ENCODE data around the gene NRG3.
A peak's percentile ranks its signal among the peaks of the same experiment; 100 is the strongest.

Gene NRG3

DNA sequence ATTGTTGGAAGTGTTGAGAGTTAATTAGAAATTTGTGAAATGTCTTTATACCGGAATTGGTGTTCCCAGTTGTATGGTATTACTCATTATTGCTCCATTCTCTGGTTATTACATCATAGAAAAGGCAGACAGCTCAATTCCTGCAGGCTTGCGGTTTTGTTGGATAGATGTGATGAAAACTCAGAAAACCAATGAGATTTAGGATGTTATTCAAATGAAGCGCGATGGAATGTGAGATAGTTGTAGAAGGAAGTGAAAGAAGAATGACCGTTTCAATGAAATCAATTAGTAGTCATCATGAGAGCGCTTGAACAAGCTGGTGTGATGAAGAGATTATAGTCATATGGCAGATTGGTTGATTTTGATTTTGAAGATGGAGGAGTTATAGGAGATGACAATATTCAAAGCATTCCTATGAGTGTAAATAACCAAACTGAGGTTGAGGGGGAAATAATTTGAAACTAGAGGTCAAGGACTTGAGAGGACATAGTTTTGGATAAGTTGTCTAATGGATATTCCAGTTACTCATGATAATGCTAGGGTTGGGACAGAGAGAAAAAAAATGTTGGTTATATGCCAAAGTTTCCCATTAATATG, 991.5 kb downstream of the NRG3 start:
- in situ Hi-C loops (cut with HindIII; ENCODE audit: low sequenced_read_pairs), result no loop called here
- DNase-seq (ENCODE audit: low read depth, low spot score), result peak; percentile 53
- H3K4me3 ChIP-seq (ENCODE audit: low read depth, low read length), result no peak overlapping the region
- TF ChIP-seq, protein P1, sequence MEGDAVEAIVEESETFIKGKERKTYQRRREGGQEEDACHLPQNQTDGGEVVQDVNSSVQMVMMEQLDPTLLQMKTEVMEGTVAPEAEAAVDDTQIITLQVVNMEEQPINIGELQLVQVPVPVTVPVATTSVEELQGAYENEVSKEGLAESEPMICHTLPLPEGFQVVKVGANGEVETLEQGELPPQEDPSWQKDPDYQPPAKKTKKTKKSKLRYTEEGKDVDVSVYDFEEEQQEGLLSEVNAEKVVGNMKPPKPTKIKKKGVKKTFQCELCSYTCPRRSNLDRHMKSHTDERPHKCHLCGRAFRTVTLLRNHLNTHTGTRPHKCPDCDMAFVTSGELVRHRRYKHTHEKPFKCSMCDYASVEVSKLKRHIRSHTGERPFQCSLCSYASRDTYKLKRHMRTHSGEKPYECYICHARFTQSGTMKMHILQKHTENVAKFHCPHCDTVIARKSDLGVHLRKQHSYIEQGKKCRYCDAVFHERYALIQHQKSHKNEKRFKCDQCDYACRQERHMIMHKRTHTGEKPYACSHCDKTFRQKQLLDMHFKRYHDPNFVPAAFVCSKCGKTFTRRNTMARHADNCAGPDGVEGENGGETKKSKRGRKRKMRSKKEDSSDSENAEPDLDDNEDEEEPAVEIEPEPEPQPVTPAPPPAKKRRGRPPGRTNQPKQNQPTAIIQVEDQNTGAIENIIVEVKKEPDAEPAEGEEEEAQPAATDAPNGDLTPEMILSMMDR (IDR thresholded peaks at IDR 0.05; ENCODE audit: low read depth, low read length), result no peak

DNA sequence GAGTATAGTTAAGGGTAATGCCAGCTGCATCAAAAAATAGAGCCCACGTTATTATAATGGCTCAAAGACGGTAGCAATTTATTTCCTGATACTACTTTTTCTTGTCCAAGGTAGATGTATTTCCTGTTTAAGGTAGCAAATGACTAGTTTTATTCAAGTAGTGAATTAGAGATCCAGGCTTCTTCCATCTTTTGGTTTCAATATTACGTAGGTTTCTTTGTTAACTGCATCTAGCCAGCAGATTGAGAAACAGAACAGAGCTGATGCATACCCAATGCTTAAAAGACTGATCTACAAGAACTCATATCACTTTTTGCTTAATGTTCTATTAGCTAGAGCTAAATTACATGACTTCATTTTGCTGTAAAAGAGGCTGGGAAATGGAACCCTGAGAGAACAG, 992.1 kb downstream of the NRG3 start:
- TF ChIP-seq, protein P1 (IDR thresholded peaks at IDR 0.05; ENCODE audit: low read depth, low read length), result no peak
- DNase-seq (ENCODE audit: low read depth, low spot score), result no peak
- no peak overlapping the region for H3K4me3 ChIP-seq (ENCODE audit: low read depth, low read length)
- in situ Hi-C loops (cut with HindIII; ENCODE audit: low sequenced_read_pairs), result no loop called here

DNA sequence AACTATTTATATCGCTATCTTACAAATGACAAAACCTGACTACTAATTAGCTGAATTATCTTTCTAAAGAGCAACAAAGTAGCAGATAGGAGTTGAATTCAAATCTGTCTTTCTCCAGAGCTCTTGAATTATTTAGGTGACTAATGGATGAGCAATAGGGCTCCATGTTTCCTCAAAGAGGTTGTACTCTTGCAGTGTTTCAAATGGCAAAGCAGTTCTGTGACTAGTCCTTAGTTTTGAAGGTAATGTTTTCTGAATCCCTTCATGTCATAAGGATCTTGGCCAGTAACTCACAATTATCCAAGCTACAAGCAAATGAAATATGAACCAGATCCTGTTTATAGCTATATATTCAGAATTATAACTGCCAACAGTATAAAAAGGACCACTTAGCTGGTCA, 999.7 kb downstream of the NRG3 start:
- no peak overlapping the region for H3K4me3 ChIP-seq (ENCODE audit: low read depth, low read length)
- TF ChIP-seq, protein P1 (IDR thresholded peaks at IDR 0.05; ENCODE audit: low read depth, low read length), result no peak
- in situ Hi-C loops (cut with HindIII; ENCODE audit: low sequenced_read_pairs), result no loop called here
- peak; percentile 9 for DNase-seq (ENCODE audit: low read depth, low spot score)

DNA sequence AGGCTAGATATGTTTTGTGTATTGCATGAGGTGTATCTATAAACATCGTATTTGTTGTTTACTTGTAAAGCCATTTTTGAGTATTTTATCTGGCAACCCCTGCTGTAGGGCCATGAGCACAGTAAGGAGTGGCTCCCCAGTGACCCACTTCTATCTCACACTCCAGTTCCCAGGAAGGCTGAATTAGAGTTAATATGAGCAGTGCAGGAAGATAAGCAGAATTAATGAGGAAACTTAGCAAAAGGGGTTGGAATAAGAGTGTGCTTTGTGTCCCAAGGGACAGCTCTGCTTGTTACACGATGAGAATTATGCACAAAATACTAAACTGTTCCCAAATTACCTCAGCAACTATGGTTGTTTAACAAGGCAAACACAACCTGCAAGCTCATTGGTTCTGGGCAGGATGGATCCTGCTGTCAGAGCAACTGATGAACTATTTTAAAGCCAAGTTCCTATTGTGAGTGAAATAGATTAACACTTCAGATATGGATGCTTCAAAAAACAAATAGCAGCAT, 1005.8 kb downstream of the NRG3 start:
- in situ Hi-C loops (cut with HindIII; ENCODE audit: low sequenced_read_pairs), result no loop called here
- DNase-seq (ENCODE audit: low read depth, low spot score), result no peak
- TF ChIP-seq, protein P1 (IDR thresholded peaks at IDR 0.05; ENCODE audit: low read depth, low read length), result no peak
- H3K4me3 ChIP-seq (ENCODE audit: low read depth, low read length), result no peak overlapping the region

DNA sequence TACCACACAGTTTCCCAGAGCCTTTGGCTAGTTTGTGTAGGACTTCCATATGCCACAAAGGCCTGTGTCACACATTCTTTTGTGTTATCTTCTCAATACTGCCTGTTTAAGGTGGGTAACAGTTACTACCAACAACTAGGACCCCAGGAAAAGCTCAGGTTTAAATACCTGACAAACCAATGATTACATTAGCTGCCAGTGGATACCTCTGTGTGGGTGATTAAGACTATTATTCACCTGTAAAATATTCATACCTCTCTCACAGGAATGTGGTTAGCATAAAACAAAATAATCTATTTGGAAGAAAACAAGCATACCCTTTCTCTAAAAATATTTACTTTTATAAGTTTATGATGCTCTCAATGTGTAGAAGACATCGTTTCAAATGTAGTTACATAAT, 1007.7 kb downstream of the NRG3 start:
- TF ChIP-seq, protein P1 (IDR thresholded peaks at IDR 0.05; ENCODE audit: low read depth, low read length), result no peak
- DNase-seq (ENCODE audit: low read depth, low spot score), result no peak
- in situ Hi-C loops (cut with HindIII; ENCODE audit: low sequenced_read_pairs), result no loop called here
- H3K4me3 ChIP-seq (ENCODE audit: low read depth, low read length), result no peak overlapping the region

DNA sequence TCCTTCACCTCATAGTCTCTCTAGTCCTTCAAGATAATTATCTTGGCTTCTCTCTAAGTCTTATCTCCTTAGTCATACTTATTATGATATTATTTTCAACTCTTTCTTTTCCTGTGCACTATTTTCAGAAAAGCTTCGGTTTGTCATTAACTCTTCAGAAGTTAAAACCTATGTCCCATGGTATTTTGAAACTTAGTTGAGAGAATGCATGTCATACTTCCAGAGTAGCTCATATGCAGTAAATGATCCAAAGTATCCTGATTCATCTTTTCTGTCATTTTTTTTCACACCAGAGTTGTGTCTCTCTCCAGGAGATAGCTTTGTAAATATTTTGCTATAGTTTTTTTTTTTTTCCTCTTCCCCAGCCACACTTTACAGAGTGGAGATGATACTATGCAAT, 1008.6 kb downstream of the NRG3 start:
- in situ Hi-C loops (cut with HindIII; ENCODE audit: low sequenced_read_pairs), result no loop called here
- no peak for DNase-seq (ENCODE audit: low read depth, low spot score)
- no peak overlapping the region for H3K4me3 ChIP-seq (ENCODE audit: low read depth, low read length)
- TF ChIP-seq, protein P1 (IDR thresholded peaks at IDR 0.05; ENCODE audit: low read depth, low read length), result no peak
